SK-MEL-5 (cell line): ENCODE measurements around the gene SUSD5. TPM values are rescaled to one million over a fixed set of nuclear protein-coding genes. Genes with fewer than 3 reads are reported as not detected.
"Not testable (repeated sequence)": the region's sequence is repeated elsewhere in the genome, so short reads cannot be mapped to it uniquely, and the experiment has no call there.

Experiments
- DNase-seq: peaks from one replicate; pipeline ENCODE4 v3.0.0-alpha.2; 2016; ENCODE audit warnings: low read depth, low spot score
- in situ Hi-C: cut with HindIII; loops from 2 replicates; pipeline ENCODE4 v1.10.0; 2016; ENCODE audit warnings: low sequenced_read_pairs, high pct_unique_total_duplicates, low pct_unique_long_range_greater_than_20kb
- total RNA-seq: library from RNA; depleted of rRNA; stranded (reverse); fragments of >200 nt; shearing (Covaris generic); gene quantifications from 2 replicates; pipeline ENCODE4 v1.2.3, GENCODE V29; 2014

The SUSD5 gene
- total RNA-seq, 1 experiment from 2014 or later: 2.2 TPM

DNA sequence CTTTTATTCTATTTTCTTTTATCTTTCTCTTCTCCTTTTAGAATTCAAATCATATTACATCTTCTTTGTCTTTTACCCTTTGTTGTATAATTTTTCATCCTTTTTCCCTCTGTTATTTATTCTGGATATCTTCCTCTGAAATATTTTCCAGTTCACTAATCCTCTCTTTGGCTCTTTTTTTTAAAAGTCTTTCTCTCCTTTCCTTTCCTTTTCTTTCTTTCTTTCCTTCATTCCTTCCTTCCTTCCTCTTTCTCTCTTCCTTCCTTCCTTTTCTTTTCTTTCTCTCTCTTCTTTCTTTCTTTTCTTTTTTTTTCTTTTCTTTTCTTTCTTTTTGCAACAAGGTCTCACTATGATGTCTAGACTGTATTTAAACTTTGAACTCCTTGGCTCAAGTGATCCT, 9.3 kb downstream of the SUSD5 start:
- DNase-seq: no peak
- in situ Hi-C loops: no loop called here

DNA sequence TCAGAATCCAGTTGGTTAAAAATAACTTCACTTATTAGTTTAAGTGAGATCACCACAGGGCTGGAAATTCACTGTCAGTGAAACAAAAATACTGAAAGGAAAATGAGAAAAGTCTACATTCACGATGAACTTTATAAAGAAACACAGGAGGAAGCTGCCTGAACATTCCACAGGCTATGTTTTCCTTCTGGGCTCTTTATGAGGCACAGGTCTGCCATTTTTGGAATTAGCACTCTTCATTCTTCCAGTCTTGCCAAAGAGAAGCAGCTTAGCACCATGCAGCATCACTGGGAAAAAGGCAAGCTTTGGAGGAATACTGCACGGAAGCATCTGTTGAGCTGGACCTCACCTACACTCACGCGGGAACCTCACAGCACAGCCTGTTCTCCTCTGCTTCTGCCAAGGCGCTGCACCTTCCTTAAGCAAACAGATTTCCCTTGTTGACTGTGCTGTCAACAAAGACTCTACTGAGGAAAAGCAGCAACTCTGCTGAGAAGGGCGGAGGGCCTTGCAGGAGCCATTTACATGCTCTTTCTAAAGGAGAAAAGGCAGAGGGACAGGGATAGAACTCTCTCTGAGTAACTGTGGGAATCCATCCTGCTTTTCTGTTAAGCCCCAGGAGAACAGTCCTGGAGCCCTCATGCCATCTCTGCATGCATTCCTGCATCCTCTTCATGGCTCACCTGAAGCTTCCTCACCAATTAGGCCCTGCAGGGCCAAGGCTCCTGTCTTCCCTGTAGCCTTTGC, 15.7 kb downstream of the SUSD5 start:
- no peak for DNase-seq
- in situ Hi-C loops: no loop called here

DNA sequence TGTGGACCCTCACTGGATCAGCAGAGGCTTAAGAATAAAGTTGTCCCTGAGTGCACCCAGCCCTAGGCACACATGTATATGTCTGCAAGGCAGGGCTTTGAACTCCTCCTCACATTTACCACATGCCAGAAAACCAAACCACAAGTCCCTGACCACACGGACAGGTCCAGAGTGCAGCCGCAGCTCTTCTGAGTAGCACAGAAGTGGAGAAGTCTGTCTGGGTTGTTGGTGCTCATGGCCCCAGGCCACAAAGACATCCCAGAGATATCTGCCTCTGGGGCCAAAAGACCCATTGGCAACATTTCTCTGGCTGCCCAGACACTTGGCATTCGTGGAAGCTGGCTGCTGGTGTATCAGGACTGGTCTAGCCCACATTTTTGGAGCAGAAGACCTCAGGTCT, 17.4 kb downstream of the SUSD5 start:
- DNase-seq: no peak
- in situ Hi-C loops: no loop called here

DNA sequence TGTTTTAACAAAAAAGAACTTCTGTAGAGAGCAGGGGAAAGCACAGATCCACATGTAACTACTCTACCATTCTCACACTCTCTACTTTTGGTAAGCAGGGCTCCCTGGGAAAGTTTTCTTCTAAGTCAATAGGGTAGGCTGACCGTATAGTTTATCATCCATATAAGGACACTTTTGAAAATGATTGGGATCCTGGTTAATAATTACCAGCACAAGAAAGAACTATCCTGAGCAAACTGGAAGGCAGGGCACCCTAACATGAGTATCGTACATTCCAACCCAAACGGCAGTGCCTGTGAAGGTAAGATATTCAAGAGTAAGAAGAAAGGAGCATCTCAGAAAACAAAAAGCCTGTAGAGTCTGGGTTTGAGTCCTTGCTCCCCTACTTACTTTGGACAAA, 22.1 kb downstream of the SUSD5 start:
- DNase-seq: no peak
- in situ Hi-C loops: no loop called here

DNA sequence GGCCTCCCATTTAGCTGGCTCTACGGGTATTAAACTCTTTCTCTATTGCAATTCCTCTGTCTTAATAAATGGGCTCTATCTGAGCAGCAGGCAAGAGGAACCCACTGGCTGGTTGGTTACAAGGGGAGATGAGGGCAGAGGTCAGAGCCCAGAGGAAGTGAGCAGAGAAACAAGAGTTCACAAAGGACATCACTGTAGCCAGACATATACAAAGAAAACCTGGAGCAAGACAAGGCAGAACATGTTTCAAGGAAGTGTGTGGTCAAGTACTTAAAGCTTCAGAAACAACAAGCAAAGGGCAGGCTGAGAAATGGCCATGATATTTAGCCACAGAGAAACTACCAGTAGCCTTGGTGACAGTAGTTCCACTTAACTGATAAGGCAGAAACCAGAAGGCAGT, 24.3 kb downstream of the SUSD5 start:
- in situ Hi-C loops: no loop called here
- no peak for DNase-seq

DNA sequence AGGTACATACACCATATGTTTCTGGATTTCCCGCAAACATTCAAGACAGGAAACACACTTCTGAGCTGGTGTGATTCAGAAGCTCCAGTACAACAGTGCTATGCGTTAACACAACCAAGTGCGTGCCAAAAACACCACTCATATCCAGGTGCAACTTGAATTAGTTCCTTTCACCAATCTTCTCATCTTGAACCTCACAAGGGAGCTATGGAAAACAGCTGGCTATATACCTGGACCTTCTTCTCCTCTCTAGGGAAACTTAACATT, 31.3 kb downstream of the SUSD5 start:
- DNase-seq: no peak
- in situ Hi-C loops: no loop called here

DNA sequence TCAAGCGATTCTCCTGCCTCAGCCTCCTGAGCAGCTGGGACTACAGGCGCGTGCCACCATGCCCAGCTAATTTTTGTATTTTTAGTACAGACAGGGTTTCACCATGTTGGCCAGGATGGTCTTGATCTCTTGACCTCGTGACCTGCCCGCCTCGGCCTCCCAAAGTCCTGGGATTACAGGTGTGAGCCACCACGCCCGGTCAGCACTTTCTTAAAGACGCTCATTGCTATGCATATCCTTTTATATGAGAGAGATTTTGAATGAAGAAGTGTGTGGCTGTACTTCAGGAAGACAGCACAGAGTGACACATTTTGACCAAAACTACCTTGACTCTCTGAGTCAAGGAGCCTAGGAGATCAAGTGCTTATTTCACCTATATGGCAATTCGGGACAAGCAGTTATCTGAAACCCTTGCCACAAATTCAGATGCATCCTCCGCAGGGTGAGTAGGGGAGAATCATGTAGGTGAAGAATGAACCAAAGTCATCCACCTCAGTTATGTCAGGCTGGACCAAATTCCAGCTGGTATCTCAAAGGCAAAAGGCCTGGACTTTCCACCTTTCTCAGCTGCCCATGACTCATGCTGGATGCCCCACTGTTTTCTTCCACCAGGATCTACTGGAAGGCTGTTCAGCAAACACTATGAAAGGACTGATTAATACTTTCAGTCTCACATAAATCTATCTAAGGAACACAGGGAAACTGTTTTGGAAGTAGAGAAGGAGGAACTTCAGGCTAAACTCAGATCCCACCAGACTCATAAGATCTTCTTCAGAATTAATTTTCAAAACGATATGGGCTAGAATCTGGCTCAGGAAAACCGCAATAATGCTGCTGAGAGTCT, 31.9 kb downstream of the SUSD5 start:
- in situ Hi-C loops: no loop called here
- peak; percentile 74 for DNase-seq

DNA sequence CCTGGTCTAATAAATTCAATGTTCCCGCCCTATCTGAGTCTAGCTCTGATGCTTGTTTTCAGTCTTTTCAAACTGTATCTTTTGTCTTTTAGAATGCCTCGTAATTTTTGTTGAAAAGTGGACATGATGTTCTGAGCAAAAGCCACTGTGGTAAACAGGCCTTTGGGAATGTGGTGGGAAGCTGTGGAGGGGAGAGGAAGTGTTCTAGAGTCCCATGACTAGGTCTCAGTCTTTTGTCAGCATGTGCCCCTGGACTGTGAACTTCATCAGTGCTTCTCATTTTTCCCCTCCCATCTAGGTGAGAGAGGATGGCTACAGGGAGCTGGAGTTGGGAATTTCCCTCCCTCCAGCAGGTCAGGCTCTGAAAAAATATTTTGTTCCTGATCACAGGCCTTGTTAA, 33.7 kb downstream of the SUSD5 start:
- no peak for DNase-seq
- in situ Hi-C loops: no loop called here

DNA sequence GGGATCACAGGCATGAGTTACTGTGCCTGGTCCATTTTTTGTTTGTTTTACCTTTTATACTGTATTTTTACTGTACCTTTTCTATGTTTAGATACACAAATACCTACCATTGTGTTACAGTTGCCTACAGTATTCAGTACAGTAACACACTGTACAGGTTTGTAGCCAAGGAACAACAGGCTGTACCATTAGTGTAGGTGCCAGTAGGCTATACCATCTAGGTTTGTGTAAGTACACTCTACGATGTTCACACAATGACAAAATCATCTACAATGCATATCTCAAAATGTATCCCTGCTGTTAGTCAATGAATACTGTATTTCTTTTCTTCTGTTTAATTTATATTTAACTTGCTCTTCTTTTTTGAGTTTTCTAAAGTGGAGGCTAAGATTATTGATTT, 37.0 kb downstream of the SUSD5 start:
- DNase-seq, in situ Hi-C loops: not testable (repeated sequence)

DNA sequence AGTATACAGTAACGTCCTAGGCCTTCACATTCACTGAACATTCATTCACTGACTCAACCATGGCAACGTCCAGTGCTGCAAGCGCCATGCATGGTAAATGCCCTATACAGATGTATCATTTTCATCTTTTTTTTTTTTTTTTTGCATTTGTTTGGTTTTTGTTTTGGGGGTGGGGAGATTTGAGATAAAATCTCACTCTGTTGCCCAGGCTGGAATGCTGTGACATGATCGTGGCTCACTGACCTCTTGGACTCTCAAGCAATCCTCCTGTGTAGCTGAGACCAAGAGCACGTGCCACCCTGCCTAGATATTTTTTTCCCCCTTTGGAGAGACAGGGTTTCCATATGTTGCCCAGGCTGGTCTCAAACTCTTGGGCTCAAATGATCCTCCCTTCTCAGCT, 37.4 kb downstream of the SUSD5 start:
- in situ Hi-C loops: no loop called here
- no peak for DNase-seq

DNA sequence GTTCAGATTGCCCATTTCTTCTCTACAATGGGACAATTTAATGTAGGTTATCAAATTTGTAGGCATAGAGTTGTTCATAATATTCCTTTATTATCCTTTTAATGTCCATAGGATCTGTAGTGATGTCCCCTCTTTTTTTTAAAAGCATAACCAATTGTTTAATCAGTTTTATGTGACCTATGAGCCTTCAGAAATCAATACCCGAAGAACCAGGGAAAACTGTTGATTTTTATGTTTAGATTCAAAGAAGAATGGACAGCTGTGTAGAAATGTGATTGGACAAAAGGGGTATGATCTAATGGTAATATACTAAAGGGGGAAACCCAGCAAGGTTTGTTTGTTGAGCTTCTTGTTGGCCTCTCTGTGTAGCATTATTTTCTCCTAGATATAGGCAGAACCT, 39.5 kb downstream of the SUSD5 start:
- no peak for DNase-seq
- in situ Hi-C loops: no loop called here

DNA sequence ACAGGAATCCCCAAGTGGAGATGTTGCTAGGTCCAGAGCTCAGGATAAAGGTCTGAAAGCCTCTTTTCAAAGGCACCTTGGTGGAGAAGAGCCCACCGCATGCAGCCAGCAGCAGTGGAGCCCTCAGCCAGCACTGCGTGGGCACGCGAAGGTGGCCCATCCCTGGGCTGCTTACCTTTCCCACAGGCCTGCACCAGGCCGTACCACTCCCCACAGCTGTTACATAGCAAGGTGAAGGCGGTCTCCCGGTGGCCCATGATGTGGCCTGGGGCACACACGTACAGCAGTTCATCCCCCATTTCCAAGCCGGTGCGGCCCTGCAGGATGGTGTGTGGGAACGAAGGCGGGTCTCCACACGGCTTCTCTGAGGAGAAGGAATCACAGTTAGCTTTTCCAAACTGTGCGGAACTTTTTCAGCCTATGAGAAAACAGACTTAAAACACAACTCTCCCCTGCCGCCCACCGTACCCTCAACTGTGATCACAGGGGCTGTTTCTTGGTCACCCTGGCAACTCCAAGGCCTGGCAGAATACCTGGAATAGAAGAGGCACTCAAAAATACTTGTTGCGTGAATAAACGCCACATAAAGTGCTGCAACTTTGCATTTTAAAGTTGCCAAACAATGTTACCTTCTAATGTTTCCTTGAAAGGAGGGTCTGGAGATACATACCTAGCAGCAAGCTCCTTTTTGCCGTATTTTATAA, 43.7 kb downstream of the SUSD5 start:
- no peak for DNase-seq
- in situ Hi-C loops: no loop called here

DNA sequence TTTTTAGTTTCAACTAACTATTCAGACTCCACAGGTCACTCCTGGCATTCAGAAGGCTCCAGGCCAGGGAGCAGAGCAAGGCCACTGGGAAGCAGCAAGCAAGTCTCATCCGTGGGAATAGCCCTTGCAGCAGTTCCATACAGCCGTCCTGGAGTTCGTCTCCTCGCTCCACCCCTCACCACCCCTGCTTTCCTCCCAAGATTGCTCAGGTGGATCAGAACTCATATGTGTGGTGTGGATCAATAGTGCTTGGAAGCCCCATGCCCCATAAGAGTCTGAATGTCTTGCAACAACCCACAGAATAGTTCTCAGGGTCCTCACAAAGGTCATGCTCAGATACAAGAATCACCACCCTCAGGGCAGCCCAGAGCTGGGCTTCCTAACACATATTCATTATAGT, 44.5 kb downstream of the SUSD5 start:
- in situ Hi-C loops: no loop called here
- no peak for DNase-seq

DNA sequence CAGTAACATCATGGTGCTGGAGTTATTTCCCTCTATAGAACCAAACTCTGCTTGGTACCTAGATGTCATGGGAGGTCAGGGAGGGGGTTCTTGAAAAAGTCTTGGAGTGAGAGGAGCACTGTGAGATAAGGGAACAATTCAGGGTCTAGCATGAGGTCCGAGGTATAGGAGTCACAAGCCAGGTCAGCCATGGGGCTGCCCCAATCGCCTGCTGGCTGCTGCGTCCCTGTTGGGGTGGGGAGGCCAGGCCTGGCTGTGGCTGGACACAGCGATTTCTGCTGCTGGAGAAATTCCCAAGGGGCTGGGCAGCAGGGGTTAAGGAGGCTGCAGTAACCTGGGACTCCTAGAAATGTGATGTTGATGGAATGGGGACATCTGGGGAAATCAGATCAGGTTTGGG, 44.9 kb downstream of the SUSD5 start:
- in situ Hi-C loops: no loop called here
- no peak for DNase-seq

DNA sequence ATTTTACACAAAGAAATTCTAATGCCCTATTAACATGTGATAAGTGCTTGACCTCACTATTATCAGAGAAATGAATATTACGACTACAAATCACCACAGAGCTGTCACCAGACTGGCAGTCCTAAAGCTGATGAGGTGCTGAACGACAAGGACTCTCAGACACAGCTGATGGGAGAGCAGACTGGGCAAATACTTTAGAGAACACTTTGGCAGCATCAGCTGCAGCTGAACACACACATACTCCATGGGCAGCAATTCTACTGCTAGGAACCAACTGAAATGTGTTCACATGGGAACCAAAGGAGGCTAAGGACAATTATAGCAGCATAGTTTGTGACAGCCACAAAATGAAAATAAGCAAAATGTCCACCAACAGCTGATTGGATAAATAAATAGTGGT, 45.5 kb downstream of the SUSD5 start:
- DNase-seq: no peak
- in situ Hi-C loops: no loop called here

DNA sequence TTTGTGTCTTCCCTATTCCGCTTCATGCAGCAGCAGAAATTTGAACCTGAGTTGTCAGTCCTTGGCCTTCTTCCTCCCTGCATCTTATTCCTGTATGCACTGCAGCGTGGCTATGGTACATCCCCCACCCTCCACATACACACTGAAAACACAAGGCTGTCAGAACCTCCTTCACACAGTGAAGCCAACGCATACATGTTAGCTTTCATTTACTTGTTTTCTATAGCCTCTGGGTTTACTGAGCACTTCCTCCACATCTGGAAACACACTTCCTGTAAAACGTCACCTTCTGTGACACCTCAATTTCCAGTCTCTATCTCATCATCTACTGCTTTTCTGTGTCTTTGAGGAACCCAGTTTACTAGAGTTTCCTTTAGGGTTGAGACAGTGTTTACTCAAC, 47.0 kb downstream of the SUSD5 start:
- in situ Hi-C loops: no loop called here
- no peak for DNase-seq

DNA sequence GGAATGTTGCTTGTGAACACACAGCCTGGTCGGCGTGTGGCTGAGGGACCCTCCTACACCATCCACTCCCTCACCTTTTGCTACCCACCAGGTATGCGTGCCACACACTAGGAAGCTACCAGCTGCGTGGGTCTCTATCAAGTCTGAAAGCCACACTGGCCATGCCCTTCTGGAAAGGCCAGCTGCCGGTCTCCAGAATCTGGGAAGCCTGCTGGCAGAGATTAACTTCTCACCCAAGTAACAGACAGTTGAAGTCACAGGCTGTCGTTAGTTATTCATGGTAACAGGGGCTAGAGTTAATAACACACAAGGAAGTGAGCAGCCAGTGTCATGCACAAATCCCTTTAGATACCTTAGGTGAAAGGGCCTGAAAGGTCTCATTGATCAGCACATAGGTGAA, 48.1 kb downstream of the SUSD5 start:
- in situ Hi-C loops: no loop called here
- DNase-seq: no peak

DNA sequence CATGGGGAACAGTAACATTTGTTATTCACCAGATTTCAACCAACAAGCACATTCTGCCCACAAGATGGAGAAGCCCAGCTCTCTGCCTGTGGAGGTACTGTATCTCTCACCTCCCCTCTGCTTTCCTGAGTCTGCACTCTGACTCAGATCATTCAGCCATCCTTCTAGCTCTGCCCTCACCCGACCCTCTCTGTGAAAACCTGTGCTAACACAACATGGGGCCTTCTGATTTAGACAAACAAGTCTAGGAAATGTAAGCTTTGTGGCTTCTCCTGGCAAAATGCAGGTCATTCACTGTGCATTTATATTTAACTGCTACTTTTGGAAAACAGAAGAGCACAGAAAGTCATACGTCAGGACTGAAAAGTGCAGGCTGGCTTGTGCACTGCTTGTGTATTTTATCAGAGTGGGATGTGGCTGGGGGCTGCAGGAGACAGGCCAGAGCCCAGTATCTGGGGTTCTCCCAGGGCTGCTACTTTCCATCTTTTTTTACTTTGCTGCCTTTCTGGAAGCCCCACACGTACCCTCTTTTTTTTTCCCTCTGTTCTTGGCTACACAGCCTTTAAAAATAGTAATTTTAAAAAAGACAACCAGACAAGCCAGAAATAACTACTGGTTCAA, 50.8 kb downstream of the SUSD5 start:
- in situ Hi-C loops: no loop called here
- DNase-seq: no peak
